B cell (primary cell): ENCODE data around the gene PIK3C3.

Experiments used
- EZH2 ChIP-seq: IDR thresholded peaks from 2 replicates; pipeline ENCODE4 v1.6.1; 2012; ENCODE audit warnings: borderline replicate concordance, low read depth, mild to moderate bottlenecking, moderate library complexity, low read length; ENCODE audit not compliant: insufficient read depth, poor library complexity, severe bottlenecking
- TF ChIP-seq, protein P1 (sequence below): fragments of 200-600 bp; IDR thresholded peaks from one replicate; pipeline ENCODE4 v1.8.0; 2022; ENCODE audit warnings: antibody characterized with exemption, mild to moderate bottlenecking

DNA sequence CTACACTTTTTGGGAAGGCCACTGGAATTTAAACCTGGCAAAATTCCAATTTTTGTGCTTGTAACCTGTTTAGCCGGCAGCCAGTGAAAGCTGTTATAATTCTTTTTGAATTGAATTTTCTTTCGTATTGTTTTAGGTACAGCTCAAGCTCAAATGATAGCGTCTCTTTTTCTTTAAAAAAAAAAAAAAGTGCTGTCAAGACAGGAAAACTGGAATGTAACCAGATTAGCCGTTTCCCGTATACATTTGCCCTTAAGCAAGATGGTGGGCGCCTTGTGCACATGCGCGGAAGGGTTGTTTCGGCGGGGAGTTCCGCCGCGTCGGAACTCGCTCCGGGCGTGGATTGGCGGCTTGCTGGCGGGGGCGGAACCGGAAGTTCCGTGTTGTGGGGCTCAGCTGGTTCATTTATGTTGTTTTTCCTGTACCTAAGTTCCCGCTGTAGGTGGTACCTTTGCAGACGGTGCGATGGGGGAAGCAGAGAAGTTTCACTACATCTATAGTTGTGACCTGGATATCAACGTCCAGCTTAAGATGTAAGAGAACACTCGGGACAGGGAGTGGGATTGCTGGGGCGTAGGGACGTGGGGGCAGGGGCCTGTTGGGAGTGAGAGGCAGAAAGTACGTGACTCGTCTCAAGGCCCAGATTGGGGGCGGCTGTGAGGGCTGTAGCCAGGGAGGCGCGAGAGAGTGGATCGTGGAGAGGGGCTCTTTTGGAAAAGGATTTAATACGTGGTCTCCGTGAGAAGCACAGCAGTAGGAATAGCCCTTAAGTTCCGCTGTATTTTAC, at the start of gene PIK3C3:
- TF ChIP-seq, protein P1, sequence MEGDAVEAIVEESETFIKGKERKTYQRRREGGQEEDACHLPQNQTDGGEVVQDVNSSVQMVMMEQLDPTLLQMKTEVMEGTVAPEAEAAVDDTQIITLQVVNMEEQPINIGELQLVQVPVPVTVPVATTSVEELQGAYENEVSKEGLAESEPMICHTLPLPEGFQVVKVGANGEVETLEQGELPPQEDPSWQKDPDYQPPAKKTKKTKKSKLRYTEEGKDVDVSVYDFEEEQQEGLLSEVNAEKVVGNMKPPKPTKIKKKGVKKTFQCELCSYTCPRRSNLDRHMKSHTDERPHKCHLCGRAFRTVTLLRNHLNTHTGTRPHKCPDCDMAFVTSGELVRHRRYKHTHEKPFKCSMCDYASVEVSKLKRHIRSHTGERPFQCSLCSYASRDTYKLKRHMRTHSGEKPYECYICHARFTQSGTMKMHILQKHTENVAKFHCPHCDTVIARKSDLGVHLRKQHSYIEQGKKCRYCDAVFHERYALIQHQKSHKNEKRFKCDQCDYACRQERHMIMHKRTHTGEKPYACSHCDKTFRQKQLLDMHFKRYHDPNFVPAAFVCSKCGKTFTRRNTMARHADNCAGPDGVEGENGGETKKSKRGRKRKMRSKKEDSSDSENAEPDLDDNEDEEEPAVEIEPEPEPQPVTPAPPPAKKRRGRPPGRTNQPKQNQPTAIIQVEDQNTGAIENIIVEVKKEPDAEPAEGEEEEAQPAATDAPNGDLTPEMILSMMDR = no peak
- no peak for TF ChIP-seq EZH2
